GM12891 (cell line): Measurements from ENCODE around the gene OLFML2B.

Experiments
- POLR2A ChIP-seq: IDR thresholded peaks from 2 replicates; pipeline ENCODE4 v1.6.1; 2011; ENCODE audit warnings: low read depth, low read length, control low read depth
- POLR2AphosphoS5 ChIP-seq: IDR thresholded peaks from 2 replicates; pipeline ENCODE4 v1.6.1; 2011; ENCODE audit warnings: low read depth, low read length, control low read depth
- SPI1 ChIP-seq: IDR thresholded peaks from 2 replicates; pipeline ENCODE4 v1.6.1; 2011; ENCODE audit warnings: low read depth, low read length, control low read depth
- TAF1 ChIP-seq: IDR thresholded peaks from 2 replicates; pipeline ENCODE4 v1.6.1; 2011; ENCODE audit warnings: low read depth, low read length, control low read depth

DNA sequence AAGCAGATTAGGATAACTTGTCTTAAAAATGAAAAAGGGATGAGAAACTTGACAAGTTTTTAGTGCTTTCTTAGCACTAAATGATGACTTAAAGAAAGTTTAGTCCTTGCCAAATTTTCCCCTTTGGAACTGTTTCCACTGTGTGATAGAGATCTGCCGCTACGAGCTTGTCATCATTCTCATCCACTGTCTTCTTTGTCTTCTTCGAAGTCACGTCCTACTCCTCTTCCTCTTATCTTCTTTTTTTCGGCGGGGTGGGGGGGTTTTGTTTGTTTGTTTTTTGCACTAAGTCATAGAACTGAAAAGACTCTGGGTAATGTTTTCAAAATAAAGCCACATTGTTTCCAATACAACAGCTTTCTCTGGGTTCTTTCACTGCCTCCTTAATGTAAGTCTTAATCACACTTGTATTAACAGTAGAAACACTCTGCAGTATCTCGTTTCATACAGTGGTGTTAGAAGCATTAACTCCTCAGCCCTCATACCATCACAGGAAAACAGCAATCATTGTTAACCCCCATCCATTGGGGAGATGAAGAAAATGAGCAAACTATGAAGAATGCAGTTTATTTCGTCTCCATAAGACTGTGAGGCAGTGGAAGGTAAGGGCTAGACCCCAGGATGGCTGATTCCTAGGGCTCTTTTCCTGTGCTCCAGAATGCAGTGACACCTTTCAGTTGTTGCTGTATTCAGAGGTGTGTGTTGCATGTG lies 81.8 kb downstream of the OLFML2B start:
- TF ChIP-seq POLR2A, result no peak
- no peak for TF ChIP-seq TAF1
- no peak for TF ChIP-seq POLR2AphosphoS5
- TF ChIP-seq SPI1, result no peak
